GM12873 (cell line): ENCODE data around the gene EDA.

Source experiments
- TF ChIP-seq, protein P1 (sequence below): IDR thresholded peaks from 2 replicates; pipeline ENCODE4 v1.5.1; 2012; ENCODE audit warnings: low read depth, mild to moderate bottlenecking, moderate library complexity, low read length, control low read depth; ENCODE audit not compliant: insufficient read depth; ENCODE audit errors: missing control alignments

Gene EDA

GRCh38 chrX:70007946-70008345 lies 392.0 kb downstream of the EDA start:
- TF ChIP-seq, protein P1, sequence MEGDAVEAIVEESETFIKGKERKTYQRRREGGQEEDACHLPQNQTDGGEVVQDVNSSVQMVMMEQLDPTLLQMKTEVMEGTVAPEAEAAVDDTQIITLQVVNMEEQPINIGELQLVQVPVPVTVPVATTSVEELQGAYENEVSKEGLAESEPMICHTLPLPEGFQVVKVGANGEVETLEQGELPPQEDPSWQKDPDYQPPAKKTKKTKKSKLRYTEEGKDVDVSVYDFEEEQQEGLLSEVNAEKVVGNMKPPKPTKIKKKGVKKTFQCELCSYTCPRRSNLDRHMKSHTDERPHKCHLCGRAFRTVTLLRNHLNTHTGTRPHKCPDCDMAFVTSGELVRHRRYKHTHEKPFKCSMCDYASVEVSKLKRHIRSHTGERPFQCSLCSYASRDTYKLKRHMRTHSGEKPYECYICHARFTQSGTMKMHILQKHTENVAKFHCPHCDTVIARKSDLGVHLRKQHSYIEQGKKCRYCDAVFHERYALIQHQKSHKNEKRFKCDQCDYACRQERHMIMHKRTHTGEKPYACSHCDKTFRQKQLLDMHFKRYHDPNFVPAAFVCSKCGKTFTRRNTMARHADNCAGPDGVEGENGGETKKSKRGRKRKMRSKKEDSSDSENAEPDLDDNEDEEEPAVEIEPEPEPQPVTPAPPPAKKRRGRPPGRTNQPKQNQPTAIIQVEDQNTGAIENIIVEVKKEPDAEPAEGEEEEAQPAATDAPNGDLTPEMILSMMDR, result no peak

DNA sequence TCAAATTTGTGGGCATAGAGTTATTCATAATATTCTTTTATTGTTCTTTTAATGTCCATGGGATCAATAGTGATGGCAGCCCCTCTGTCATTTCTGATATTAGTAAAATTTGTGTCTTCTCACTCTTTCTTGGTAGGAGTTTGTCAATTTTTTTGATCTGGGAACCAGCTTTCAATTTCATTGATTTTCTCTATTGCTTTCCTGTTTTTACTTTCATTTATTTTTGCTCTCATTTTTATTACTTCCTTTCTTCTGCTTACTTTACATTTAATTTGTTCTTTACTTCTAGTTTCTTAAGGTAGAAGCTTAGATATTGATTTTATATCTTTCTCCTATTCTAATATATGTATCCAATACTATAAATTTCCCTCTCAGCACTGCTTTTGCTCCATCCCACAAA lies 393.1 kb downstream of the EDA start:
- TF ChIP-seq, protein P1, result no peak

- TF ChIP-seq, protein P1, result no peak
Observed at GRCh38 chrX:70009970-70010369, 394.1 kb downstream of the EDA start.

DNA sequence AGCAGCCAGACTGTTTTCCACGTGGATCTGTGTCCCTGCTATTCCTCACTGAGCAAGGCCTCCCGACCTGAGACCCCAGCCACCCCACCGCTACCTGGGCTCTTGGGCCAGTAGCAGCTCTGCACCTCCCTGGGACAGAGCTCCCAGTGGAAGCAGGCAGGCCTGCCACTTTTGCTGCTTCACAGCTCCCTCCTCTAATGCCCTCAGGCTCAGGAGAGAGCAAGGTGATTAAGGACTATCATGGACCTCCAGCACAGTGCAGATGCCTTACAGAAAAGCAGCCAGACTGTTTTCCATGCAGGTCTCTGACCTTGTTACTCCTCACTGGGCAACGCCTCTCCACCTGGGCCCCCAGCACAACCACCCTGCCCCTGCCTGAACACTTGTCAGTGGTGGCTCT lies 396.8 kb downstream of the EDA start:
- TF ChIP-seq, protein P1, result no peak

- TF ChIP-seq, protein P1, result no peak
Observed at GRCh38 chrX:70013466-70014381, 397.8 kb downstream of the EDA start.

GRCh38 chrX:70016513-70016912 lies 400.6 kb downstream of the EDA start:
- TF ChIP-seq, protein P1, result no peak

GRCh38 chrX:70022616-70023015 lies 406.7 kb downstream of the EDA start:
- TF ChIP-seq, protein P1, result no peak
